ENCODE results near the gene CTRB2. TPM values are rescaled to one million over a fixed set of nuclear protein-coding genes. Genes with fewer than 3 reads are reported as not detected.
"Not testable (repeated sequence)": the region's sequence is repeated elsewhere in the genome, so short reads cannot be mapped to it uniquely, and the experiment has no call there.

CTRB2 gene
- polyA plus RNA-seq, 4 donors: 0.09 to 0.30 (median 0.13) TPM; not detected in 1

DNA sequence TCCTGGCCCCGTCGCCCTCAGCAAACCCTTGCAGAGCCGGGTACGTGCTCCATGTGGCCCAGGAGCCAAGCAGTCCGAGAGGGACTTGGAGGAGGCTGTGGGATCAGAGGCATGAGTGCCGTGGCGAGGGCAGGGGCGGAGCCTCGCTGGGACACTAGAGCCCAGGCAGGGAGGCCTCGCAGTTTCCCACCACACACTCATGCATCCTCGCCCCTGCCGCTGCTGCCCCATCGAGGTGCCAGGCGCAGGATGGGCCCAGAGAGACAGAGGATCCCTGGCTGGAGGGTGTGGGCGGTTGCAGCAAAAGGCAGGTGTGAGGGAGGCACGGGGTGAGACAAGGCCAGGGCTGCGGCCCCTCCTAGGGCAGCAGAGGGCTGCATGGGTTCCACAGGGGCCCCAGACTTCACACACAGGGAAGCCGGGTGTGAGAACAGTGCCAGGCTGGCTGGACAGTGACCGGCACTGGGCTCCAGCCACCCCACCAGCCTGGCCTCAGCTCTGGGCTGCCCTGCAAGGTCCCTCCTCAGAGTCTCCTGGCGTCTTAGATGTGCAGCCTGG lies 36.8 kb upstream of the CTRB2 start:
- DNase-seq (ENCODE audit: low read depth in 4 of 4, low spot score in 3 of 4): no peak

DNA sequence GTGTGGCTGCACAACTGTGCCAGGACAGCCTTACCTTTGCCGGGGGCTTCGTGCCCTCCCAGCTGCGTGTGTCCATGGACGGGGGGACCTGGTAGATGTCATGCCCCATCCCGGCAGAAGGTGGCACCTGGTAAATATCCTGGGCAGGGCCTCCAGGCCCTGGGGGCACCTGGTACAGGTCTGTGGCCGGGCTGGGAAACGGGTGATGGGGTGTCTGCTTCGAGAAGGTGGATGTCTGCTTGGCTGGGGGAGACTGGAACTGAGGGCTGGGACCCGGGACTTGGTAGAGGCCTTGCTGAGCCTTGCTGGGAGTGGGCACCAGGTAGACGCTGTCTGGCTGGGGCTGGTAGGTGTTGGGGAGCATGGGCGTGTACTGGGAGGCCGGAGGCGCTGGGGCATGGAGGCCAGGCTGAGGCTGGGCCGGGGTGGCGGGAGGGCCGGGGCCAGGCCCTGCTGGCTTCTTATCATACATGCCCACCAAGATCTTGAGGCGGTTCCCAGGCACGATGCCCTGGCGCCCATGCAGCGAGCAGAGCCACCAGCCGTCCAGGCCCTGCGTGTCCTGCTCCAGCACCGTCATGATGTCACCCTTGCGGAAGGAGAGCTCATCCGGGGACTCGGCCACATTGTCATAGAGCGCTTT lies 35.6 kb upstream of the CTRB2 start:
- DNase-seq (ENCODE audit: low read depth in 4 of 4, low spot score in 3 of 4): not testable (repeated sequence)

DNA sequence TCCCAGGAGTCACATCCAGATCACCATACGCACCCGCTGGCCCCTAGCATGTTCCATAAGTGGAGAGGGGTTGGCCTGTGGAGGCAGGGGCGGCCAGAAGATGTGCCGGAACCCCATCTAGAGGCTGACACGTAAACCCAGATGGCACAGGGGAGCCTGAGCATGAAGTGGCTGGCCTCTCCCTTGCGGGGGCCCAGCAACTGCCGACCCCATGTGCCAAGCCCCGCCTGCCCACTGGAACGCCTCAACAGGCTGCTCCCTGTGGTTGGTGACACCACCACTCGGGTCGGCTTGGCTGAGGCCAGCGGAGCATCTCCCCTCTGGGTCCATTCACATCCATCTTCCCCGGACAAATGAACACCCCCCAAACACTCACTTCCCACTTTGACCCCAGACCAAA lies 35.0 kb upstream of the CTRB2 start:
- no peak for DNase-seq (ENCODE audit: low read depth in 4 of 4, low spot score in 3 of 4)

DNA sequence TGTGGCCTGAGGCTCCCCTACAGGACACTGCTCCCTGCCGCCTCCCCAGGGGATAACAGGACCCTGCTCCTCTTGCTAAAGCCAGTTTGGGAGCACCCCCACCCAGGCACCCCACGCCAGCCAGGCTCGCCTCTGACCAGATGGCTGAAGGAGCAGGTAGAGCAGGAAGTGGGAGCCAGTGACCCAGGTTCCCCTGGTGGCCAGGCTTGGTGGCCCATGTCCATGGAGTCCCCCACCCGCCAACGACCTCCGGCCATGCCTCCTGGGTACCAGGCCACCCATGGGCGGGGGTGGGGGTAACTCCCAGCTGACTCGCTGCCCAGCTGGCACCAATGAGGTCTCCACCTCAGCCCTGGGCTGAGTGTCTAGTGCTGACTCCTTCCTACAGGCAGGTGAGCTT lies 34.5 kb upstream of the CTRB2 start:
- no peak for DNase-seq (ENCODE audit: low read depth in 4 of 4, low spot score in 3 of 4)

DNA sequence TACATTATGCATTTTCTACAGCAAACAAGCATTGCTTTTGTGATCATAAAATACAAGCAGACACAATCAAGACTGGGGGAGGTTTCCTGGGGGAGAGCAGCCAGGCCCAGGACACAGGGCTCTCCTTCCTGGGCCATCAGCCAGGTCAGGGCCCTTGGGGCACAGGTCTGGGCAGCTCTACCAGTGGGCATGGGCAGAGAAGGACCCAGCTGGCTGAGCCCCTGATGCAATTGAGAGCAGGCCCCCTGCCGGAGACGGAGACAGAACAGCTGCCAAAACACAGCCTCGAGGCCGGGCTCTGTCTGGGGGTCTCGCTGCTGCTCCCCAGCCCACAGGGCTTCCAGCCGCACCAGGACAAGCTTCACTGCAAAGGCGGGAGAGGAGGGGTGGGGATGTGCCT lies 33.7 kb upstream of the CTRB2 start:
- DNase-seq (ENCODE audit: low read depth in 4 of 4, low spot score in 3 of 4): not testable (repeated sequence)

DNA sequence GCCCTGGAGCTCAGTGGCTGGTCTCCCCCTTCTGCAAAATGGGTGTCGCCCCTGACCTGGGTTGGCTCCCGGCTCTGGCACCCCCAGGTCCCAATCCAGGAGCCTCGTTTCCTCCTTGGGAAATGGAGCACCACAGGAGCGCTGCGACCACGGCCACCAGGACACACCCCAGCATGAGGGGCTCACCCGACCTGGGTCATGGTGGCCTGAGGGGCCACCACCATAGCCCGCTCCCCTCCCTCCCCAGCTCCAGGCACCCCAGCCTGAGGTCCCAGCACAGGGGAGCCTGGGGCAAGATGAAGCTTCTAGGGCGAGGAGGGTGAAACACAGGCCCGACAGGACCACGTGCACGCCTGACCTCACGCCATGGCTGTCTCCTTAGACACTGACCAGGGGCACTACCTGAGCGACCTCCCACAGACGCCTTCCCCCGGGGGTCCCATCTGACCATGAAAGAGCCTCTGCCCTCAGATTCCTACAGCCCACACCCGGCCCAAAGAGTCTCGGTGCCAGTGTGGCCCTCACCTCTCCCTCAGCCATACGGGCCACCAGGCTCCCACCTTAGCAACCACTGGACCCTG lies 32.7 kb upstream of the CTRB2 start:
- DNase-seq (ENCODE audit: low read depth in 4 of 4, low spot score in 3 of 4): no peak

DNA sequence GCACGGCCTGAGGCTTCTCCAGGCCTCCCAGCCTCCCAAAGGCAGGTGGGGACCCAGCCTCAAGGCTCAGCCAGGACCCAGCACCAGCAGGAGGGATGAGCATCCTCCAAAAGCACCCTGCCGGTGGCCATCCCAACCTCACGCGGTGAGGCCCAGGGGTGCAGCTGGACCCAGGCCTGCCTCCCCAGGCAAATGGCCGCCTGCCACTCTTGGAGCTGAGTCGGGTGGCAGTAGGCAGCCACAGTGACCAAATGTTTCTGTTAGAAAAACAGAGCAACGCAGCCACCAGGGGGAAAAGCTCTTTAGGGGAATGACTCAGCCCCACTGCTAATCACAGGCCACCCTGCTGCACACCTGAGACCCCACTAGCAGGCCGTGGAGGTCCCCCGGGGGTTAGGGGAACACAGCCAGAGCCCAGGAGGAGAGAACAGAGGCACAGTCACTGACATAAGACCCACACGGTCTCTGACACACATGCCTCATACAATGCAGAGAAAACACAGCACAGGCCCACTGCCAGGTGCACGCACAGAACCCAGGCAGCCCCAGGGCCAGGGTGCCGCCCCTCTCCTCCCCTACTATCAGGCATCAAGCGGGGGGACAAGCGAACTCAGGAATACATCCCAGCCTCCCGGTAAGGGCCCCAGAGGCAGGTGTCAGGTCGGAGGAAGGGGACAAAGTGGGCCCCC lies 32.0 kb upstream of the CTRB2 start:
- DNase-seq (ENCODE audit: low read depth in 4 of 4, low spot score in 3 of 4): no peak

DNA sequence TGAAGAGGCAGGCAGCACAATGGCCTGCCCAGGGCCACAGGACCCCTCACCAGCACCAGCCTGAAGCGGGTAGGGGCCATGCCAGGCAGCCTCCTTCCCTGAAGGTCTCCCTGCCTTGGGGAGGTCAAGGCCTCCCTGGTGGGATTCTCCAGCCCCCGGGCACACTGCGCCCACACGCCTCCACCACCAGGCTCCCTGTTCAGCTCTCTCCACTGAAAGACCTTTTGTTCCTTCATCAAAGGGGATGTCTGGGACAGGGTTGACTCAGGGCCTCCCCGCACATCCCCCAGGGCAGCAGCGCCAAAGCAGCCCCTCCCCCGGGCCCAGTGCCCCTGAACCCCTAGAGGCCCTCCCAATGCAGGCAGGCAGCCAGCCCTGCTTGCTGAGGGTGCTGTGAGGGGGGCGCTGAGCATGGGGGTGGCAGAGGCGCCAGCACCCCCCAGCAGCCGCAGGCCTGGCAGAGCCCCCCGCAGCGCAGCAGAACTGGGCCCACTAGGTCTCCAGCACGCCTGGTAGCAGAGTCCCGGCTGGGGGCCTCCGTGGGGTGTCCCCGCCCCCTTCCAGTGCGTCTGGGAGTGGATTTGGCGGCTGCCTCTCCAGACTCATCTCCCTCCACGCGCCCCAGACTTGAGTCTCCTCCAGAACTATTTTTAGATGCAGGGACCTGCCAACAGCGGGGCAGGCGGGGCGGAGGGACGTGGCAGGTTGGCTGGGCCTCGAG lies 31.3 kb upstream of the CTRB2 start:
- DNase-seq (ENCODE audit: low read depth in 4 of 4, low spot score in 3 of 4): no peak

DNA sequence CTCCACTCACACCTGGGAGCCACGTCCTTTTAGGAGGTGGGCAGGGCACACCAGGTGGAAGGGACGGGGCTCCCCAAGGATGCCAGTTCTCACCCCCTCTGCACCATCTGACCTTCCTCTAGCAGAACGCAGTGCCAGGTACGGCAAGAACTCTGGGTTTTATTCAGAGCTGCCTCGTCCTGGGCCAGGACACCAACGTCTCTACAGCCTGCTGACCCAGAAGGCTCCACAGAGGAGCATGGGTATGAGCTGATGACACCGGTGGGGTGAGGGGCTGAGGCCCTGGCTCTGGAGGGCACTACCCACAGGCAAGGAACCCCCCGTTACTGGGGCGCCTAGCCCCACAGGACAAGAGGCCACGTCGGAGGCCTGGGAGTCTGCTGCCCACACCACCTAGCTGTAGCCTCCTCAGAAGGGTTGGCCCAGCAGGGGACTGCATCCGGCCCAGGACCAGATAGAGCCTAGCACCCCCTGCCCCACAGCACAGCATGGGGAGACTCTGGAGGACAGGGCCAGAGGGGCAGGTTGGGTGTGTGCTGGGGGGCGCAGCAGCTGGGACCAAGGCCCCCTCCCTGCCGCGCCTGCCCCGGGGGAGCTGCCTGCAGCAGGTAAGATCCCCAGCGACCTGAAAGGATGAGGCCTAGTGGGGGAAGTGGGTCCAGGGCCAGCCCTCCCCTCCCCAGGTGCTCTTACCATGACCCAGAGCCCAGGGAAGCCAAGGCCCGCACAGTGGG lies 30.6 kb upstream of the CTRB2 start:
- DNase-seq (ENCODE audit: low read depth in 4 of 4, low spot score in 3 of 4): no peak

DNA sequence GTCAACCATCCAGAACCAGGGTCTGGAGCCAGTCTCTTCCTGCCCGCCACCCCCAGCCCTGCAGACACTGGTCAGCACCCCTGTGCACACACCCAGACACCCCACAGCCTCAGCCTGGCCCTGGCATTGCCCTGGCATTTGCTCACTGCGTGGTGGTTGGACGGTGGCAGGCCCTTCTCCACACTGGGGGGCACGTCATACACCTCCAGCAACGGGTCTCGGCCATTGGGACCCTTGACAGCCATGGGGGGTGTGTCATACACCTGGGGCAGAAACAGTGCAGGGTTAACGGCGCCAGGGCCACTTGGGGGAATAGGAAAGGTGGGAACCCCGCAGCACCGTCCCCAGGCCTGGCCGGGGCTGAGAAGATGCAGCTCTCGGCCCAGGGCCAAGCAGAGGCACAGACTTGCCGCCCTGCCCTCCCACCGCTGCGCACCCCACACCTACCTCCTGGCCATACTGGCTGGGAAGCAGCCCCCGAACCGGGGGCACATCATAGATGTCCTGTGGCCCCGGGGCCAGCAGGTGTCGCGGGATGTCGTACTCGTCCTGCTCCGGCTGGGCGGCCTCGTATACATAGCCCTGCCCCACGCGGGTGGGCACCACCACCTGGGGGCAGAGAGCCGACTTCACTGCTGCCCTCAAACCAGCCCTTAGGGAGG lies 29.9 kb upstream of the CTRB2 start:
- no peak for DNase-seq (ENCODE audit: low read depth in 4 of 4, low spot score in 3 of 4)

DNA sequence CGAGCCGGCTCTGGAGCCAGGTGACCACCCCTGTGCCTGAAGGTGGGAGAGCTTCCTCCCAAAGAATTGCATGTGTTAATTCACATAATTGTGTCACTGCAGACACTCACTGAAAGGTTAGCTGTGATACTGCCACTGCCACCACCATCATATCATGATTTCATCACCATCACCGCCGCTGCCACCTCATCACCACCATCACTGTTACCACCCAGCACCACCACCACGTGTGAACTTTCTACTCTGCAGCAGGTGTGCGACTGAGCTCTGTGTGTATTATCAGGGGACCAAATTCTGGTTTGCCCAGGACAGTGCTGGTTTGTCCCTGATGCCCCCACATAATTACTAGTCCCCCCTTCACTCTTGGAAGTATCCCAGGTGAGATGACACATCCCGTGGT lies 29.3 kb upstream of the CTRB2 start:
- DNase-seq (ENCODE audit: low read depth in 4 of 4, low spot score in 3 of 4): no peak

DNA sequence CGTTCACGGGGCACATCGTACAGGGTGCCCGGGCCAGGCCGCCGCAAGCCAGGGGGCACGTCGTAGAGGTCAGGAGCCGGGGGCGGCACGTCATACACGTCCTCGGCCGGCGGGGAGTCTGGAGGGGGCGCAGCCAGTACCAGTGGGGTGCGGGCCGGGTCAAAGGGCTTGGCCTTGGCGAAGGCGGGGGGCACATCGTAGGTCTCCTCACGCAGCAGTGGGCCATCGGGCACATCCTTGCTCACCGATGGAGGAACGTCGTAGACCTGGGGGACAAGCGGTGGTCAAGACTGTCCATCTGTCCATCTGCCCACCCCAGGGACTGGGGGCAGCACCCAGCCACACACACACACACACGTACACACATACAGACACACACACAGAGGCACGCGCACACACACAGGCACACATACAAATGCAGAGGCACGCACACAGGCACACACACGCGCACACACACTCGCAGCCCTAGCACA lies 28.8 kb upstream of the CTRB2 start:
- DNase-seq (ENCODE audit: low read depth in 4 of 4, low spot score in 3 of 4): no peak

DNA sequence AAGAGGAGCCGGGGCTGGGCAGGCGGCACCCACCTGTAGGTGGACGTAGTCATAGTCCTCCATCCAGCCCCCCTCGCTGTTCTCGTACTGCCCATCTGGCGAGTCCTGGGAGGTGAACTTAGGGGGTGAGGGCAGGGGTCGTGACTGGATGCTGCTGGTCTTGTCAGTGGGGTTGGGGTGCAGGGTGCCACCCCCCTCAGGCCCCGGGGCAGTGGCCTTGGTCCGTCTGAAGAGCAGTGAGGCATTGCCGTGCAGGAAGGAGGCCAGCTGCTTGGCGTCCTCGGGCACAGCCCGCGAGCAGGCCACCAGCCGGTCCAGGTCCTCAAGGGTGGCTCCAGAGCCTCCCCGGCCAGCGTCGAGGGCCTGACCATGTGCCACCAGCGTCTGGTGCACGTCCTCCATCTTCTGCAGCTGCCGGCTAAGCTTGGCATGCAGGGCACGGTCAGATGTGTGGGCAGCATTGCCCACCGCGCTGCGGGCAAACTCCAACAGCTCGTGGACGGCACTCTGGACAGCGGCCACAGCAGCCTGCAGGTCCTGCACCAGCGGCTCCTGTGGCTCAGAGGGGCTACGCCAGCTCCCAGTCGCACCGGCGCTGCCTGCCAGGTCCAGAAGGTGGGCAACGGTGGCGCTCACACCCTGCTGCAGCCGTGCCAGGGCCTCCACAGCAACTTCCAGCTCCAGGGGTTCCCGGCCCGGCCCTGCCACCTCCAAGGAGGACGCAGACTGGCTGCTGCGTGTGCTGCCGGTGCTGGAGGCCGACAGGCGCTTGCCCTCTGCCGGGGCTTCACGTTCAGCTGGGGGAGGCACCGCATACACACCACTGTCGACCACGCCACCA lies 28.1 kb upstream of the CTRB2 start:
- no peak for DNase-seq (ENCODE audit: low read depth in 4 of 4, low spot score in 3 of 4)

DNA sequence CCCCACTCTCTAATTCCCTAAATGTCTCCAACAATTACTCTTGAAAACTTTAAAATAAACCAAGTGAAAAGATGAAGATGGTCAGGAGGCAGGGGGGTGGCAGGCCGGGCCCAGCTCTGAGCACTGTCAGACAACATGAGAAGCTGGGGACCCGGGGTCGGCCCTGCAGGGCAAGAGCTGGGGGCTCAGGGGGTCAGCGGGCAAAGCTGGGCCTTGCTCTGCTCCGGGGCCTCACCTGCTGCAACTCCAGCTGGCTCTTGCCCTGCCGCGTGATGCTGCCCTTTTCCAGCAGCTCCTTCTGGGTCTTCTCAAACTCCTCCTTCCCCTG lies 26.6 kb upstream of the CTRB2 start:
- DNase-seq (ENCODE audit: low read depth in 4 of 4, low spot score in 3 of 4): no peak

DNA sequence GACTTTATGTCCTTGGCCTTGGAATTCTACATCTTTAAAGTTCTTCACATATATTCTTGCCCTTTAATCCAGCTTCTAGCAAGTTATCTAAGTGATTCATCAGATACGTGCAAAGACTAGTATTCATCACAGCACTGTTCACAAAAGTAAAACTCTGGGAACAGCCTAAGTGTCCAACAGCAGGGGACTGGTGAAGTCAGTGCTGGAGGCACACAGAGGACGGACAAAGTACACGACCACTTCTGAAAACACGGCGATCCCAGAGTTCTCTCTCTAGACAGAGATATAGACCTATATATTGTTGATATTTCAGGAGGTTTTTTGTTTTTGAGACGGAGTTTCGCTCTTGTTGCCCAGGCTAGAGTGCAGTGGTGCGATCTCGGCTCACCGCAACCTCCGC lies 24.6 kb upstream of the CTRB2 start:
- no peak for DNase-seq (ENCODE audit: low read depth in 4 of 4, low spot score in 3 of 4)

DNA sequence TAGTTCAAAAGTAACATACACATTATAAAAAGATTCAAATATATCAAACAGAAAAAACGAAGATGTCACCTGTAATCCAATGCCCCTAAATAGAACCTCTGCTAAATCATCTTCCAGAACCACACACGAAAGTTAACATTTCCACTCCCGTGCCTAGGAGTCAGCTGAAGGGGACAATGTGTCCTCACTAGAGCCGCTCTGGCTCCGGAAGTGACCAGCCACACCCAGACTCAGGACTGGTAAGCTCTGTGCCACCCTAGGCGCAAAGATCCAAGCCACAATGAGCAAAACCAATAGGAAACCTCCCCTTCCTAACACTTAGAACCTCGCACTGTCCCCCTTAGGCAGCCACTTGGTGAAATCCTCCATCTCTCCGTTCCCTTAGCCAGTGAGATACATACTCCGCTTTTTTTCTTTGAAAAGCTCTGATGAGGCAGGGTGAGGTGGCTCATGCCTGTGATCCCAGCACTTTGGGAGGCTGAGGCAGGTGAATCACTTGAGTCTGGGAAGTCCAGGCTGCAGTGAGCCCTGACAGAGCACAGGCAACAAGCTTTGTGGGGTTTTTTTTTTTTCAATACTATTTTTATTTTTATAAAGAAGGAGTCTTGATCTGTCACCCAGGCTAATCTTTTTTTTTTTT lies 23.6 kb upstream of the CTRB2 start:
- DNase-seq (ENCODE audit: low read depth in 4 of 4, low spot score in 3 of 4): no peak

DNA sequence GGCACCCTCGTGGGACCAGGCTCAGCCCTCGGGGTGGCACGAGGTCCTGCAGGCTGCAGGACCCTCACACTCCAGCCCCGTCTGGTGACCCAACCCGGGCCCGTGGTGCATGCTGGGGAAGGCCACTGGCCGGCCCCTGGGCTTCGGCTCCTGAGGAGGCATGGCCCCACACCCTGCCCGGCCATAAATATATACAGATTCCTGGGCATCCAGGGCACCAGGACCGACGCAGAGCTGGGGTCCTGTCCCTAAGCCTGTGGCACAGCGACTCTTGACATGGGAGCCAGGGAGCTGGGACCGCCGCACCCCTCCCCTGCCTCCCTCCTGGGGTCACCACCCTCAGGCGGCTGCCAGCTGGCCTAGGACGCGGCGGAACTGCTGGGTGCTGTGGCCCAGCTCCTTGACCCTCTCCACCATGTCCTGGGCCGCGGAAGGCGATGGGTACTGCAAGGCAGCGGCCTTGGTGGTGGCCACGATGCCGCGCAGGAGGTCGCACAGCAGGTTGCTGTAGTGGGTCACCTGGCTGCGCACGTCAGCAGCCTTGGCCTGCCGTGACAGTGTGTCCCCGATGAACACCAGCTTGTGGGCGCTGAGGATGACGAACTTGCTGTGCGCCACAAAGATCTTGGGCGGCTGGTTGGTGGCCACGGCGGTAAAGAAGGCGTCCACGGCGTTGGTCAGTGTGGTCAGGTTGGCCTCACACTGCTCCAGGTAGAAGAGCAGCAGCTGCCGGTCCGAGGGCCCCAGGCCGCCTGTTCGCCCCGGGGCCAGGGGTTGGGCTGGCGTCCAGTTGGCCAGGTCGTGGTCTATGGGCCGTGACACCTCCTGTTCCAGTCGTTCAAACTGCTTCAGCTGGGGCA lies 22.4 kb upstream of the CTRB2 start:
- no peak for DNase-seq (ENCODE audit: low read depth in 4 of 4, low spot score in 3 of 4)

Measured in right renal pelvis (tissue), 4 donors.